Measurements from ENCODE around the gene ETF1. TPM values are rescaled to one million over a fixed set of nuclear protein-coding genes. Genes with fewer than 3 reads are reported as not detected.

Gene ETF1
- total and polyA plus RNA-seq, 9 of the 15 experiments (the other 6 are each of a cell fraction or from before 2014, with no cell fraction given): 53.7 to 209 (median 164) TPM

DNA sequence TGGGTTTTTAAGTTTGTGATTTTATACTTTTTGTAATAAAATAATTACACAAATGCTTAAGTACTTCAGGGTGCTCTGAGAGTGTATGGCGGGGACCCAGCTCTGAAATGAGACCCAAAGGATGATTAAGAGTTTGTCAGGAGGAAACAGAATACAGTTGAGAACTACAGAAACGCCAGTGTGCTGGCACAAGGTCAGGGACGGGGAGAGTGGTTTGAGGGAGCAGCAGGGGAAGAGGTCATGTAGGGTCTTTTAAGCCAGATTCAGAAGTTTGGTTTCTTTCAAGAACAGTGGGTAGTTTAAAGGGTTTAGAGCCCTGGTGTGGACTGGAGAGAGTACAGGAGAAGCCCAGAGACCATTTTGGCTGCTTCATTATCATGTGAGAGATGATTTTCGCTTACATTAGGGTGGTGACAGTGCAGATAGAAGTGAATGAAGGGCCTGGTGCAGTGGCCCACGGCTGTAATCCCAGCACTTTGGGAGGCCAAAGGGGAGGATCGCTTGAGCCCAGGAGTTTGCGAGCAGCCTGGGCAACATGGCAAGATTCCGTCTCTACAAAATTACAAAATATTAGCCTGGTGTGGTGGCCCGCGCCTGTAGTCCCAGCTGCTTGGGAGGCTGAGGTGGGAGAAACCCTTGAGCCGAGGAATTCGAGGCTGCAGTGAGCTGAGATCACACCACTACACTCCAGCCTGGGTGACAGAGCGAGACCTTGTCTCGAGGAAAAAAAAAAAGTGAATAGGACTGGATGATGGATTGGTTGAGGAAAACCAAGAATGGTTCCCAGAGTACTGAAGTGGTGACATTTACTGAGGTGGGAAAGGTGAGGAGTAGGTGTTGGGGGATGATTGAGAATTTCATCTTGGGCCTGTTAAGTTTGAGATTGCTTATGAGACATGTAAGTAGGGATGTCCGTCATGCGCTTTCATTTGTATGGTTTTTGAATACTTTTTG, 1.4 kb upstream of the ETF1 start (continued):
- TF ChIP-seq, protein P1, sequence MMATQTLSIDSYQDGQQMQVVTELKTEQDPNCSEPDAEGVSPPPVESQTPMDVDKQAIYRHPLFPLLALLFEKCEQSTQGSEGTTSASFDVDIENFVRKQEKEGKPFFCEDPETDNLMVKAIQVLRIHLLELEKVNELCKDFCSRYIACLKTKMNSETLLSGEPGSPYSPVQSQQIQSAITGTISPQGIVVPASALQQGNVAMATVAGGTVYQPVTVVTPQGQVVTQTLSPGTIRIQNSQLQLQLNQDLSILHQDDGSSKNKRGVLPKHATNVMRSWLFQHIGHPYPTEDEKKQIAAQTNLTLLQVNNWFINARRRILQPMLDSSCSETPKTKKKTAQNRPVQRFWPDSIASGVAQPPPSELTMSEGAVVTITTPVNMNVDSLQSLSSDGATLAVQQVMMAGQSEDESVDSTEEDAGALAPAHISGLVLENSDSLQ (IDR thresholded peaks at IDR 0.05): 0 out of 2 replicates have a peak, but pooled peaks have one; percentile 36
- TF ChIP-seq, protein P2, sequence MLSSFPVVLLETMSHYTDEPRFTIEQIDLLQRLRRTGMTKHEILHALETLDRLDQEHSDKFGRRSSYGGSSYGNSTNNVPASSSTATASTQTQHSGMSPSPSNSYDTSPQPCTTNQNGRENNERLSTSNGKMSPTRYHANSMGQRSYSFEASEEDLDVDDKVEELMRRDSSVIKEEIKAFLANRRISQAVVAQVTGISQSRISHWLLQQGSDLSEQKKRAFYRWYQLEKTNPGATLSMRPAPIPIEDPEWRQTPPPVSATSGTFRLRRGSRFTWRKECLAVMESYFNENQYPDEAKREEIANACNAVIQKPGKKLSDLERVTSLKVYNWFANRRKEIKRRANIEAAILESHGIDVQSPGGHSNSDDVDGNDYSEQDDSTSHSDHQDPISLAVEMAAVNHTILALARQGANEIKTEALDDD (IDR thresholded peaks at IDR 0.05): no peak
- TF ChIP-seq KLF10 (CRISPR knock-in tag; IDR thresholded peaks at IDR 0.05) (no peak), FOXA1 (IDR thresholded peaks at IDR 0.05; ENCODE audit: borderline replicate concordance) (no peak), ZNF121 (CRISPR knock-in tag; conservative IDR thresholded peaks at IDR 0.05) (no peak), MECOM (CRISPR knock-in tag; IDR thresholded peaks at IDR 0.05) (no peak), ZNF41 (CRISPR knock-in tag; conservative IDR thresholded peaks at IDR 0.05) (no peak), ZNF766 (CRISPR knock-in tag; conservative IDR thresholded peaks at IDR 0.05) (0 out of 2 replicates have a peak, but pooled peaks have one; percentile 8), HBP1 (CRISPR knock-in tag; IDR thresholded peaks at IDR 0.05) (peak; percentile 15), E2F5 (CRISPR knock-in tag; IDR thresholded peaks at IDR 0.05) (0 out of 2 replicates have a peak, but pooled peaks have one; percentile 47), NFRKB (IDR thresholded peaks at IDR 0.05; ENCODE audit: low read depth) (no peak), ZNF551 (CRISPR knock-in tag; IDR thresholded peaks at IDR 0.05) (no peak), GATAD2B (IDR thresholded peaks at IDR 0.05; ENCODE audit: borderline replicate concordance) (no peak), MAFG (tag; conservative IDR thresholded peaks at IDR 0.05) (0 out of 2 replicates have a peak, but pooled peaks have one; percentile 12), ZNF644 (tag; IDR thresholded peaks at IDR 0.05; ENCODE audit: low read depth) (no peak)
- TF ChIP-seq, protein P3, sequence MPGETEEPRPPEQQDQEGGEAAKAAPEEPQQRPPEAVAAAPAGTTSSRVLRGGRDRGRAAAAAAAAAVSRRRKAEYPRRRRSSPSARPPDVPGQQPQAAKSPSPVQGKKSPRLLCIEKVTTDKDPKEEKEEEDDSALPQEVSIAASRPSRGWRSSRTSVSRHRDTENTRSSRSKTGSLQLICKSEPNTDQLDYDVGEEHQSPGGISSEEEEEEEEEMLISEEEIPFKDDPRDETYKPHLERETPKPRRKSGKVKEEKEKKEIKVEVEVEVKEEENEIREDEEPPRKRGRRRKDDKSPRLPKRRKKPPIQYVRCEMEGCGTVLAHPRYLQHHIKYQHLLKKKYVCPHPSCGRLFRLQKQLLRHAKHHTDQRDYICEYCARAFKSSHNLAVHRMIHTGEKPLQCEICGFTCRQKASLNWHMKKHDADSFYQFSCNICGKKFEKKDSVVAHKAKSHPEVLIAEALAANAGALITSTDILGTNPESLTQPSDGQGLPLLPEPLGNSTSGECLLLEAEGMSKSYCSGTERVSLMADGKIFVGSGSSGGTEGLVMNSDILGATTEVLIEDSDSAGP (CRISPR knock-in tag; IDR thresholded peaks at IDR 0.05): 0 out of 2 replicates have a peak, but pooled peaks have one; percentile 43
- TF ChIP-seq, protein P4, sequence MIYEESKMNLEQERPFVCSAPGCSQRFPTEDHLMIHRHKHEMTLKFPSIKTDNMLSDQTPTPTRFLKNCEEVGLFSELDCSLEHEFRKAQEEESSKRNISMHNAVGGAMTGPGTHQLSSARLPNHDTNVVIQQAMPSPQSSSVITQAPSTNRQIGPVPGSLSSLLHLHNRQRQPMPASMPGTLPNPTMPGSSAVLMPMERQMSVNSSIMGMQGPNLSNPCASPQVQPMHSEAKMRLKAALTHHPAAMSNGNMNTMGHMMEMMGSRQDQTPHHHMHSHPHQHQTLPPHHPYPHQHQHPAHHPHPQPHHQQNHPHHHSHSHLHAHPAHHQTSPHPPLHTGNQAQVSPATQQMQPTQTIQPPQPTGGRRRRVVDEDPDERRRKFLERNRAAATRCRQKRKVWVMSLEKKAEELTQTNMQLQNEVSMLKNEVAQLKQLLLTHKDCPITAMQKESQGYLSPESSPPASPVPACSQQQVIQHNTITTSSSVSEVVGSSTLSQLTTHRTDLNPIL (CRISPR knock-in tag; IDR thresholded peaks at IDR 0.05): no peak
